Measurements from ENCODE around the gene GPR4.
"Not testable (repeated sequence)": the region's sequence is repeated elsewhere in the genome, so short reads cannot be mapped to it uniquely, and the experiment has no call there.

The GPR4 gene

GRCh38 chr19:45621976-45622503 lies 20.0 kb upstream of the GPR4 start:
- DNase-seq: no peak

- DNase-seq: no peak
Measured at GRCh38 chr19:45621389-45621788, 19.4 kb upstream of the GPR4 start.

GRCh38 chr19:45616704-45617017 lies 14.6 kb upstream of the GPR4 start:
- no peak for DNase-seq

GRCh38 chr19:45615795-45616703 lies 14.0 kb upstream of the GPR4 start:
- DNase-seq: peak; percentile 26 to 49

GRCh38 chr19:45615056-45615455 lies 13.0 kb upstream of the GPR4 start:
- not testable (repeated sequence) for DNase-seq

GRCh38 chr19:45613926-45614725 lies 12.1 kb upstream of the GPR4 start:
- DNase-seq: no peak

GRCh38 chr19:45608948-45609347 lies 6.9 kb upstream of the GPR4 start:
- no peak for DNase-seq

GRCh38 chr19:45607071-45608029 lies 5.3 kb upstream of the GPR4 start:
- DNase-seq: peak in 1 of 2 experiments; percentile 70

GRCh38 chr19:45601115-45601514 lies 897 bp downstream of the GPR4 start:
- DNase-seq: no peak

- no peak for DNase-seq
Measured at GRCh38 chr19:45600340-45600885, 1.6 kb downstream of the GPR4 start.

GRCh38 chr19:45599286-45599685 lies 2.7 kb downstream of the GPR4 start:
- no peak for DNase-seq

- DNase-seq: no peak
Measured at GRCh38 chr19:45598267-45599001, 3.6 kb downstream of the GPR4 start.

GRCh38 chr19:45597425-45598111 lies 4.4 kb downstream of the GPR4 start:
- no peak for DNase-seq

- DNase-seq: no peak
Measured at GRCh38 chr19:45595814-45596213, 6.2 kb downstream of the GPR4 start.

- no peak for DNase-seq
Measured at GRCh38 chr19:45593520-45593919, 8.5 kb downstream of the GPR4 start.

- no peak for DNase-seq
Measured at GRCh38 chr19:45592366-45592765, 9.6 kb downstream of the GPR4 start.

- no peak for DNase-seq
Measured at GRCh38 chr19:45591638-45592005, 10.4 kb downstream of the GPR4 start.

GRCh38 chr19:45591004-45591637 lies 10.9 kb downstream of the GPR4 start:
- DNase-seq: peak; percentile 71 to 82

GRCh38 chr19:45590300-45591003 lies 11.6 kb downstream of the GPR4 start:
- no peak for DNase-seq

- no peak for DNase-seq
Measured at GRCh38 chr19:45589768-45590167, 12.2 kb downstream of the GPR4 start.

Measured in NCI-H1930 (cell line).